Keratinocyte (primary cell): ENCODE data around the gene PTOV1. TPM values are rescaled to one million over a fixed set of nuclear protein-coding genes. Genes with fewer than 3 reads are reported as not detected.

Experiments
- DNase-seq: peaks from one replicate; pipeline ENCODE4 v3.0.0-alpha.2; 2011; ENCODE audit warnings: low read depth, missing footprints, low spot score
- FAIRE-seq: peaks from 2 replicates; lab custom pipeline; 2011; peaks lifted over from hg19 to GRCh38; lab: Jason Lieb, UNC
- H2AFZ ChIP-seq: 2 replicates; pipeline ENCODE4 v1.6.0; 2012; ENCODE audit warnings: low read length, control low read depth, inconsistent platforms; ENCODE audit not compliant: control insufficient read depth
- H3K27ac ChIP-seq: 2 replicates; pipeline ENCODE4 v1.5.1; 2011; ENCODE audit warnings: low read length; ENCODE audit not compliant: control insufficient read depth, insufficient read depth
- H3K27me3 ChIP-seq: 3 replicates; pipeline ENCODE4 v1.6.0; 2011; ENCODE audit warnings: low read length; ENCODE audit not compliant: control insufficient read depth, insufficient read depth; ENCODE audit errors: extremely low read depth
- H3K36me3 ChIP-seq, 2 experiments: 2 replicates in 1 of 2; 3 replicates in 1 of 2; pipeline ENCODE4 v1.5.1; 2011; ENCODE audit warnings: low read length in 2 of 2, mild to moderate bottlenecking in 1 of 2; ENCODE audit not compliant: control insufficient read depth in 2 of 2, insufficient read depth in 2 of 2; ENCODE audit errors: extremely low read depth in 1 of 2
- H3K4me1 ChIP-seq: 3 replicates; pipeline ENCODE4 v1.5.1; 2011; ENCODE audit warnings: low read length; ENCODE audit not compliant: control insufficient read depth, insufficient read depth; ENCODE audit errors: extremely low read depth
- H3K4me2 ChIP-seq: 3 replicates; pipeline ENCODE4 v1.6.0; 2011; ENCODE audit warnings: low read depth, low read length; ENCODE audit not compliant: control insufficient read depth, insufficient read depth; ENCODE audit errors: extremely low read depth
- H3K4me3 ChIP-seq, 3 experiments: fragments of 200-600 bp in 1 of 3; sonication (generic) in 1 of 3; 2 replicates in 2 of 3; 3 replicates in 1 of 3; pipeline ENCODE4 v1.5.1; 2011 to 2016; ENCODE audit warnings: low read length in 3 of 3, mild to moderate bottlenecking in 3 of 3, control low read depth in 2 of 3, inconsistent platforms in 1 of 3, low read depth in 1 of 3, mixed read lengths in 1 of 3, mixed run types in 1 of 3, moderate library complexity in 1 of 3; ENCODE audit not compliant: control insufficient read depth in 2 of 3, insufficient read depth in 2 of 3; ENCODE audit errors: extremely low read depth in 1 of 3
- H3K79me2 ChIP-seq: 2 replicates; pipeline ENCODE4 v1.6.0; 2012; ENCODE audit warnings: low read length; ENCODE audit not compliant: control insufficient read depth, insufficient read depth
- H3K9ac ChIP-seq: 3 replicates; pipeline ENCODE4 v1.6.0; 2011; ENCODE audit warnings: low read length; ENCODE audit not compliant: control insufficient read depth, insufficient read depth; ENCODE audit errors: extremely low read depth
- H3K9me1 ChIP-seq: 3 replicates; pipeline ENCODE4 v1.6.0; 2011; ENCODE audit warnings: low read length; ENCODE audit not compliant: control insufficient read depth, insufficient read depth; ENCODE audit errors: extremely low read depth
- H3K9me3 ChIP-seq: 2 replicates; pipeline ENCODE4 v1.5.1; 2012; ENCODE audit warnings: low read depth, low read length; ENCODE audit not compliant: control insufficient read depth
- H4K20me1 ChIP-seq: 3 replicates; pipeline ENCODE4 v1.6.0; 2011; ENCODE audit warnings: low read length; ENCODE audit not compliant: control insufficient read depth, insufficient read depth; ENCODE audit errors: extremely low read depth
- CTCF ChIP-seq, 3 experiments: IDR thresholded peaks in 1 of 3; conservative IDR thresholded peaks in 1 of 3; optimal IDR thresholded peaks in 1 of 3; 2 replicates in 2 of 3; 3 replicates in 1 of 3; pipeline versions ENCODE3 to v1.5.1; 2011; ENCODE audit warnings: low read length in 3 of 3, mild to moderate bottlenecking in 3 of 3, moderate library complexity in 2 of 3, control low read depth in 1 of 3, inconsistent platforms in 1 of 3; ENCODE audit not compliant: insufficient read depth in 2 of 3; ENCODE audit errors: extremely low read depth in 1 of 3
- EZH2 ChIP-seq: IDR thresholded peaks from one replicate; pipeline ENCODE4 v1.6.1; 2012; ENCODE audit warnings: inconsistent platforms, mild to moderate bottlenecking, low read length, moderate library complexity
- dilution Hi-C: fragments of 300-500 bp; cut with MboI; formaldehyde crosslinking; loops from one replicate; pipeline ENCODE4 v1.7.0; 2020; ENCODE audit warnings: low sequenced_read_pairs; ENCODE audit not compliant: extremely low pct_ligation_motif_present
- polyA plus RNA-seq, 5 experiments: library from polyadenylated mRNA; depleted of rRNA in 3 of 5; stranded (reverse) in 3 of 5; stranded (forward) in 1 of 5; unstranded in 1 of 5; fragments of >200 nt; gene quantifications; 1 replicate in 1 of 5; 2 replicates in 3 of 5; 3 replicates in 1 of 5; pipeline versions ENCODE4 v1.2.1 to v1.2.3, GENCODE V29; 2011 to 2012; ENCODE audit warnings: missing spikeins in 2 of 5, low read depth in 1 of 5, low replicate concordance in 1 of 5

PTOV1 gene
- polyA plus RNA-seq, 1 donor (not counting 4 experiments of a cell fraction or from before 2014, with no cell fraction given) = 22.9 TPM

- H2AFZ ChIP-seq = no peak overlapping the region
- peak overlapping the region in 2 of 3 experiments; percentile 51 to 54 for H3K4me3 ChIP-seq
- FAIRE-seq (no peak), DNase-seq (no peak)
- H3K36me3 ChIP-seq = peaks cover 3 to 14% of the 10 kb centered on the region in 2 experiments
- no peaks in the 10 kb centered on the region for H3K27me3 ChIP-seq
- no peak overlapping the region for H3K27ac ChIP-seq
- no peaks in the 10 kb centered on the region for H3K9me3 ChIP-seq
- H3K4me1 ChIP-seq = peaks cover 26% of the 10 kb centered on the region
- peak overlapping the region; percentile 34 for H3K9ac ChIP-seq
- H3K4me2 ChIP-seq = peak overlapping the region; percentile 75
- dilution Hi-C loops = no loop called here
- no peak for TF ChIP-seq EZH2
- no peak for TF ChIP-seq CTCF (optimal IDR thresholded peaks at IDR 0.05 in 1 of 3, IDR thresholded peaks at IDR 0.05 in 1 of 3, conservative IDR thresholded peaks at IDR 0.05 in 1 of 3; ENCODE audit: extremely low read depth in 1 of 3, insufficient read depth in 2 of 3, low read length in 3 of 3)
- H3K9me1 ChIP-seq = no peaks in the 10 kb centered on the region
- H4K20me1 ChIP-seq = peaks cover 5% of the 10 kb centered on the region
- peaks cover 22% of the 10 kb centered on the region for H3K79me2 ChIP-seq
Measured at GRCh38 chr19:49852631-49853126, 1.7 kb downstream of the PTOV1 start.

GRCh38 chr19:49853852-49854377, 3.0 kb downstream of the PTOV1 start:
- Histone ChIP-seq H3K79me2 (peaks cover 22% of the 10 kb centered on the region), H3K4me2 (no peak overlapping the region), H3K27ac (no peak overlapping the region), H3K9me3 (no peaks in the 10 kb centered on the region), H3K9ac (no peak overlapping the region), H3K4me3 (no peak overlapping the region), H3K27me3 (no peaks in the 10 kb centered on the region), H3K9me1 (no peaks in the 10 kb centered on the region), H3K36me3 (peaks cover 14 to 17% of the 10 kb centered on the region in 2 experiments), H2AFZ (no peak overlapping the region), H3K4me1 (peaks cover 17% of the 10 kb centered on the region), H4K20me1 (peaks cover 7% of the 10 kb centered on the region)
- TF ChIP-seq CTCF (optimal IDR thresholded peaks at IDR 0.05 in 1 of 3, IDR thresholded peaks at IDR 0.05 in 1 of 3, conservative IDR thresholded peaks at IDR 0.05 in 1 of 3; ENCODE audit: extremely low read depth in 1 of 3, insufficient read depth in 2 of 3, low read length in 3 of 3) (no peak), EZH2 (no peak)
- FAIRE-seq = no peak
- dilution Hi-C loops = no loop called here
- DNase-seq = no peak
